SK-N-SH (cell line): Measurements from ENCODE around the gene C1orf210. TPM values are rescaled to one million over a fixed set of nuclear protein-coding genes. Genes with fewer than 3 reads are reported as not detected.

Source experiments
- CTCF ChIA-PET: fragments of 300-600, 350-600 bp; formaldehyde crosslinking; extraction: SDS; loops from one replicate; lab custom pipeline; 2021; lab: Yijun Ruan, JAX
- POLR2A ChIA-PET: fragments of 350-600 bp; sonication (Branson Sonifier 250); formaldehyde crosslinking; extraction: SDS; loops from one replicate; lab custom pipeline; 2020; ENCODE audit warnings: antibody characterized with exemption, inconsistent platforms; lab: Yijun Ruan, JAX
- DNase-seq: peaks from one replicate; pipeline ENCODE4 v3.0.0; 2012
- H2AFZ ChIP-seq: fragments of 200-600 bp; sonication (generic); 2 replicates; pipeline ENCODE4 v1.8.1; 2016; ENCODE audit warnings: antibody characterized with exemption, mild to moderate bottlenecking, low read depth
- H3F3A ChIP-seq: fragments of 200-600 bp; sonication (generic); replicated peaks from 2 replicates; pipeline ENCODE3; 2016; ENCODE audit warnings: antibody characterized with exemption, mild to moderate bottlenecking; ENCODE audit not compliant: insufficient read depth
- H3K27ac ChIP-seq, 2 experiments: fragments of 200-500 bp in 1 of 2; fragments of 200-600 bp in 1 of 2; sonication (Bioruptor generic) in 1 of 2; sonication (generic), shearing (Covaris generic) in 1 of 2; 2 replicates each; pipeline versions ENCODE4 v1.5.1 to v1.6.1; 2014 to 2016; ENCODE audit warnings: low read depth in 2 of 2, inconsistent platforms in 1 of 2, low read length in 1 of 2, mild to moderate bottlenecking in 1 of 2, mixed read lengths in 1 of 2
- H3K27me3 ChIP-seq: fragments of 200-600 bp; sonication (generic), shearing (Covaris generic); 2 replicates; pipeline ENCODE4 v1.6.1; 2016; ENCODE audit warnings: mixed run types; ENCODE audit not compliant: insufficient read depth
- H3K36me3 ChIP-seq, 2 experiments: fragments of 200-500 bp in 1 of 2; fragments of 200-600 bp in 1 of 2; sonication (Bioruptor generic) in 1 of 2; sonication (generic) in 1 of 2; replicated peaks in 1 of 2; 2 replicates each; pipeline versions ENCODE3 to v1.5.1; 2014 to 2016; ENCODE audit warnings: low read length in 1 of 2, mild to moderate bottlenecking in 1 of 2; ENCODE audit not compliant: insufficient read depth in 2 of 2, control insufficient read depth in 1 of 2
- H3K4me1 ChIP-seq, 2 experiments: fragments of 200-500 bp in 1 of 2; fragments of 200-600 bp in 1 of 2; sonication (Bioruptor generic) in 1 of 2; sonication (generic), shearing (Covaris generic) in 1 of 2; 2 replicates each; pipeline versions ENCODE4 v1.5.1 to v1.6.1; 2014 to 2016; ENCODE audit warnings: low read depth in 1 of 2, low read length in 1 of 2, mixed run types in 1 of 2; ENCODE audit not compliant: insufficient read depth in 2 of 2, control insufficient read depth in 1 of 2
- H3K4me2 ChIP-seq: fragments of 200-600 bp; sonication (generic), shearing (Covaris generic); 2 replicates; pipeline ENCODE4 v1.6.1; 2017; ENCODE audit warnings: mixed run types
- H3K4me3 ChIP-seq, 2 experiments: fragments of 200-500 bp in 1 of 2; fragments of 200-600 bp in 1 of 2; sonication (Bioruptor generic) in 1 of 2; sonication (generic), shearing (Covaris generic) in 1 of 2; 2 replicates each; pipeline versions ENCODE4 v1.5.1 to v1.8.1; 2014 to 2016; ENCODE audit warnings: low read depth in 2 of 2, inconsistent platforms in 1 of 2, low read length in 1 of 2, mild to moderate bottlenecking in 1 of 2, mixed read lengths in 1 of 2, moderate library complexity in 1 of 2
- H3K79me2 ChIP-seq: fragments of 200-600 bp; sonication (generic); 2 replicates; pipeline ENCODE4 v1.8.1; 2017; ENCODE audit warnings: mild to moderate bottlenecking; ENCODE audit not compliant: insufficient read depth
- H3K9ac ChIP-seq: fragments of 200-600 bp; sonication (generic); 2 replicates; pipeline ENCODE4 v1.6.1; 2017; ENCODE audit warnings: mixed run types
- H3K9me2 ChIP-seq: fragments of 200-600 bp; sonication (generic); 2 replicates; pipeline ENCODE4 v1.6.1; 2017; ENCODE audit warnings: mixed run types
- H3K9me3 ChIP-seq: fragments of 200-600 bp; sonication (generic); 2 replicates; pipeline ENCODE4 v1.6.1; 2017; ENCODE audit warnings: mixed run types, mild to moderate bottlenecking, moderate library complexity
- H4K20me1 ChIP-seq: fragments of 200-600 bp; sonication (generic); 2 replicates; pipeline ENCODE4 v1.6.1; 2017; ENCODE audit warnings: mild to moderate bottlenecking, mixed run types; ENCODE audit not compliant: insufficient read depth
- ELF1 ChIP-seq: IDR thresholded peaks from 2 replicates; pipeline ENCODE4 v1.4.0; 2012
- EP300 ChIP-seq, 2 experiments: IDR thresholded peaks; 2 replicates each; pipeline versions ENCODE4 v1.4.0 to v1.6.1; 2012; ENCODE audit warnings: borderline replicate concordance in 1 of 2, low read depth in 1 of 2, low read length in 1 of 2
- EZH2phosphoT487 ChIP-seq: fragments of 200-600 bp; sonication (generic); IDR thresholded peaks from 2 replicates; pipeline ENCODE4 v1.6.1; 2017; ENCODE audit warnings: low read depth, mixed run types, mild to moderate bottlenecking, antibody characterized with exemption, moderate library complexity, borderline replicate concordance
- FOXJ3 ChIP-seq: sonication (generic); formaldehyde crosslinking; IDR thresholded peaks from 2 replicates; pipeline ENCODE4 v1.5.1; 2020; ENCODE audit warnings: mild to moderate bottlenecking, missing genetic modification reagents
- GATA2 ChIP-seq: sonication (generic); formaldehyde crosslinking; IDR thresholded peaks from 2 replicates; pipeline ENCODE4 v1.5.0; 2020; ENCODE audit warnings: mild to moderate bottlenecking, missing genetic modification reagents
- IRF3 ChIP-seq: fragments of 150-350 bp; IDR thresholded peaks from 2 replicates; pipeline ENCODE4 v1.6.1; 2016; ENCODE audit warnings: mild to moderate bottlenecking, low read depth, low read length
- MAX ChIP-seq: IDR thresholded peaks from 2 replicates; pipeline ENCODE4 v1.4.0; 2012; ENCODE audit warnings: low read depth
- MEF2A ChIP-seq: IDR thresholded peaks from 2 replicates; pipeline ENCODE4 v1.4.0; 2012; ENCODE audit warnings: low read depth, borderline replicate concordance
- MXI1 ChIP-seq: IDR thresholded peaks from 2 replicates; pipeline ENCODE4 v1.6.1; 2012; ENCODE audit warnings: mild to moderate bottlenecking, low read depth, low read length, improper control_type of control experiment
- NRF1 ChIP-seq: IDR thresholded peaks from 2 replicates; pipeline ENCODE4 v1.6.1; 2012; ENCODE audit warnings: low read depth, mild to moderate bottlenecking, low read length
- PBX3 ChIP-seq: IDR thresholded peaks from 2 replicates; pipeline ENCODE4; 2012
- POLR2AphosphoS5 ChIP-seq: IDR thresholded peaks from 2 replicates; pipeline ENCODE4 v1.6.1; 2012; ENCODE audit warnings: low read depth, low read length
- RCOR1 ChIP-seq: fragments of 150-350 bp; IDR thresholded peaks from 2 replicates; pipeline ENCODE4 v1.6.1; 2017; ENCODE audit warnings: antibody characterized with exemption, low read length
- SIN3A ChIP-seq: IDR thresholded peaks from 2 replicates; pipeline ENCODE4 v1.6.1; 2012; ENCODE audit warnings: low read depth, mild to moderate bottlenecking, low read length, moderate library complexity, borderline replicate concordance
- SMC3 ChIP-seq: IDR thresholded peaks from 2 replicates; pipeline ENCODE4 v1.6.1; 2012; ENCODE audit warnings: low read depth, low read length, improper control_type of control experiment
- TAF1 ChIP-seq: IDR thresholded peaks from 2 replicates; pipeline ENCODE4 v1.6.1; 2012; ENCODE audit warnings: low read depth, mild to moderate bottlenecking, low read length, moderate library complexity, borderline replicate concordance
- TCF12 ChIP-seq: IDR thresholded peaks from 2 replicates; pipeline ENCODE4 v1.4.0; 2012
- YY1 ChIP-seq: IDR thresholded peaks from 2 replicates; pipeline ENCODE4 v1.4.0; 2012; ENCODE audit warnings: low read depth, mild to moderate bottlenecking
- ZBTB33 ChIP-seq: IDR thresholded peaks from 2 replicates; pipeline ENCODE4 v1.4.0; 2012; ENCODE audit warnings: low read depth, borderline replicate concordance
- WGBS: methylation state at CpG from one replicate; pipeline ENCODE4 v1.1.6; 2017; ENCODE audit warnings: low lambda C conversion rate; 5-methylcytosine and 5-hydroxymethylcytosine counted together
- polyA plus RNA-seq, 3 experiments: library from polyadenylated mRNA; depleted of rRNA; stranded (reverse); fragments of >200 nt; gene quantifications; 2 replicates each; pipeline ENCODE4 v1.2.3, GENCODE V29; 2012

The C1orf210 gene
- polyA plus RNA-seq, 1 of the 3 experiments (the other 2 are of a cell fraction) = not detected

GRCh38 chr1:43288785-43289706 is 3.7 kb upstream of the C1orf210 start:
- no peaks in the 10 kb centered on the region for H3K9me2 ChIP-seq
- DNase-seq = no peak
- H3K9me3 ChIP-seq = no peaks in the 10 kb centered on the region
- H3K36me3 ChIP-seq = no peaks in the 10 kb centered on the region
- H2AFZ ChIP-seq = no peak overlapping the region
- H3K4me3 ChIP-seq = no peak overlapping the region
- 67% methylated on average over 12 of the region's 12 CpGs for WGBS
- TF ChIP-seq EP300 (IDR thresholded peaks at IDR 0.05; ENCODE audit: borderline replicate concordance in 1 of 2, low read depth in 1 of 2, low read length in 1 of 2) = no peak
- no peak for TF ChIP-seq MEF2A
- no peak for TF ChIP-seq PBX3
- no peak for TF ChIP-seq TCF12
- no peak for TF ChIP-seq SIN3A
- no peak for TF ChIP-seq NRF1
- no peak for TF ChIP-seq GATA2 (CRISPR knock-in tag)
- TF ChIP-seq EZH2phosphoT487 = no peak
- TF ChIP-seq POLR2AphosphoS5 = no peak
- no peak for TF ChIP-seq SMC3
- TF ChIP-seq YY1 = no peak
- TF ChIP-seq FOXJ3 (CRISPR knock-in tag) = no peak
- TF ChIP-seq RCOR1 = no peak
- no peak for TF ChIP-seq MXI1
- TF ChIP-seq ELF1 = no peak
- no peak for TF ChIP-seq TAF1
- TF ChIP-seq ZBTB33 = no peak
- TF ChIP-seq MAX = no peak
- no peak for TF ChIP-seq IRF3
- ChIA-PET CTCF (interaction anchor here (0.9 to 1.7 kb wide), 5 partner anchors 10 to 125 kb away, joined by 3 to 5 read pairs (median 3); no protein-coding TSS in a partner anchor), POLR2A (no interaction called here)
- no peaks in the 10 kb centered on the region for H3F3A ChIP-seq
- H3K27me3 ChIP-seq = peaks cover 20% of the 10 kb centered on the region; the same call in 1 of the 2 replicates
- no peak overlapping the region for H3K27ac ChIP-seq
- no peak overlapping the region for H3K9ac ChIP-seq
- H3K79me2 ChIP-seq = no peaks in the 10 kb centered on the region
- H3K4me2 ChIP-seq = no peak overlapping the region
- no peaks in the 10 kb centered on the region for H4K20me1 ChIP-seq
- H3K4me1 ChIP-seq = no peaks in the 10 kb centered on the region; a peak in 1 of 4 replicates
